Transverse colon (tissue), 3 donors: ENCODE data around the gene RNF144A.

Source experiments
- EP300 ChIP-seq: sonication (generic); formaldehyde crosslinking; IDR thresholded peaks from one replicate; pipeline ENCODE4 v1.6.1; 2017; ENCODE audit warnings: antibody characterized with exemption, low read depth
- POLR2A ChIP-seq: fragments of 450-650 bp; IDR thresholded peaks from one replicate; pipeline ENCODE4 v1.6.1; 2016; ENCODE audit warnings: antibody characterized with exemption, mild to moderate bottlenecking, moderate library complexity
- TF ChIP-seq, protein P1 (sequence below), 5 experiments: fragments of 200-600 bp in 3 of 5; fragments of 450-650 bp in 2 of 5; sonication (generic) in 3 of 5; IDR thresholded peaks; 1 replicate in 2 of 5; 2 replicates in 3 of 5; pipeline ENCODE4 v1.5.1; 2016 to 2017; ENCODE audit warnings: antibody characterized with exemption in 5 of 5, inconsistent platforms in 3 of 5, mild to moderate bottlenecking in 2 of 5, moderate library complexity in 1 of 5

DNA sequence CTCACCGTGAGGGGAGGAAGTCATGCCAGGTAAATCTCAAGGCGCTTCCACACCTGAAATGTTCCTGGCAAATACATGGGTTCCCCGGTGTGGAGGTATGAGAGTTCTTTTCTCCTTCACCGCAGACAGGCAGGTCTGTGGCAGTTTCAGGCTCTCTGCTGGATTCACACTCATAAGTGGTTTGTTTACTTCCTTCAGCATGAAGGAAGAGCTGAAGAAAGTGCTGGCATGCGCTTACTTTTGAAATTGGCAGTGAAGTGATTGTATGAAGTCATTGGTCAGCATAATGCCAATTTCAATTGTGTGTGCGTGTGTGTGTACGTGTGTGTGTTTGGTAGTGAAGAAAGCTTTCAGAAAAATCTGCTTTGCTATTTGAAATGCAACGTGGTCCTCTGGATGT lies 43.4 kb downstream of the RNF144A start:
- TF ChIP-seq, protein P1, sequence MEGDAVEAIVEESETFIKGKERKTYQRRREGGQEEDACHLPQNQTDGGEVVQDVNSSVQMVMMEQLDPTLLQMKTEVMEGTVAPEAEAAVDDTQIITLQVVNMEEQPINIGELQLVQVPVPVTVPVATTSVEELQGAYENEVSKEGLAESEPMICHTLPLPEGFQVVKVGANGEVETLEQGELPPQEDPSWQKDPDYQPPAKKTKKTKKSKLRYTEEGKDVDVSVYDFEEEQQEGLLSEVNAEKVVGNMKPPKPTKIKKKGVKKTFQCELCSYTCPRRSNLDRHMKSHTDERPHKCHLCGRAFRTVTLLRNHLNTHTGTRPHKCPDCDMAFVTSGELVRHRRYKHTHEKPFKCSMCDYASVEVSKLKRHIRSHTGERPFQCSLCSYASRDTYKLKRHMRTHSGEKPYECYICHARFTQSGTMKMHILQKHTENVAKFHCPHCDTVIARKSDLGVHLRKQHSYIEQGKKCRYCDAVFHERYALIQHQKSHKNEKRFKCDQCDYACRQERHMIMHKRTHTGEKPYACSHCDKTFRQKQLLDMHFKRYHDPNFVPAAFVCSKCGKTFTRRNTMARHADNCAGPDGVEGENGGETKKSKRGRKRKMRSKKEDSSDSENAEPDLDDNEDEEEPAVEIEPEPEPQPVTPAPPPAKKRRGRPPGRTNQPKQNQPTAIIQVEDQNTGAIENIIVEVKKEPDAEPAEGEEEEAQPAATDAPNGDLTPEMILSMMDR (IDR thresholded peaks at IDR 0.05) = no peak
- no peak for TF ChIP-seq POLR2A
- TF ChIP-seq EP300 = no peak
